ENCODE results near the gene ISCA2. TPM values are rescaled to one million over a fixed set of nuclear protein-coding genes. Genes with fewer than 3 reads are reported as not detected.

ISCA2 gene
- total and polyA plus RNA-seq, 2 donors (not counting 3 experiments of a cell fraction or from before 2014, with no cell fraction given): 22.6 to 25.7 TPM

DNA sequence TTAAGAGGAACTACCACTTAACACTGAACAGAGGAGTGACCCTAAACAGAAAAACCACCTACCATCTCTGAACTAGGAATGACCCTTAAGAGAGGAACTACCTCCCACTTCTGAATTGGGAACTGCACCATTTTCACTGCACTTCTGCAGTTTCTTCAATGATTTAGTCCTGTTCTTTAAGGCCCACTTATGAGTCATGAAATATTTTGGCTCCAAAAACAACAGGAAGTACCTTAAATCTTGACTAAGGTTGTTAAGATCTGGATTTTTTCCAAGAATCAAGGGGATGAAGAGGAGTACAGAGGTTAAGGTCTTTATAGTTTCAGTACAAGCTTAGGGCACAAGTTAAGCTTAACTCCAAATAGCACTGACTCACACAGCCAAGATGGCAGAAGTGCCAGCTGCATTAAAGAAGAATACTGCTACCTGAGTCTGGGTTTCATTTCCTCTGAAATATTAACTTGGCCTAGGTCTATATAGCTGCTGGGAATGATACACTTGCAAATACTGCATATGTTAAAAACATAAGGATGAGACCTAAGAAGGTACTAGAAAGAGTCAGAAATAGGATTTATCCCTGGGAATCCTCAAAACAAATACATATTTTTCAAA lies 4.7 kb upstream of the ISCA2 start:
- Histone ChIP-seq H3K4me2 (ENCODE audit: insufficient read depth, low read length) (peak overlapping the region; percentile 73), H4K20me1 (replicated peaks; ENCODE audit: control insufficient read depth, extremely low read depth, insufficient read depth, low read length) (no peaks in the 10 kb centered on the region), H2AFZ (ENCODE audit: low read depth, low read length) (no peak overlapping the region), H3K4me3 (replicated peaks in 1 of 3; ENCODE audit: insufficient read depth in 1 of 3, low read depth in 1 of 3, low read length in 3 of 3) (no peak overlapping the region), H3K9me3 (replicated peaks; ENCODE audit: control insufficient read depth, insufficient read depth, low read length) (no peaks in the 10 kb centered on the region), H3K9me1 (replicated peaks; ENCODE audit: control insufficient read depth, extremely low read depth, insufficient read depth, low read length) (no peaks in the 10 kb centered on the region), H3K27me3 (ENCODE audit: control insufficient read depth in 2 of 2, insufficient read depth in 2 of 2, low read length in 2 of 2) (no peaks in the 10 kb centered on the region), H3K79me2 (ENCODE audit: control insufficient read depth, insufficient read depth, low read length) (peaks cover 31% of the 10 kb centered on the region), H3K9ac (replicated peaks; ENCODE audit: extremely low read depth, insufficient read depth, low read length) (no peak overlapping the region), H3K27ac (ENCODE audit: insufficient read depth, low read depth, low read length) (peak overlapping the region; percentile 41), H3K4me1 (ENCODE audit: control insufficient read depth, extremely low read depth, insufficient read depth, low read length) (peaks cover 63% of the 10 kb centered on the region), H3K36me3 (ENCODE audit: control insufficient read depth in 2 of 2, extremely low read depth in 1 of 2, insufficient read depth in 2 of 2, low read length in 2 of 2) (peaks cover 4 to 6% of the 10 kb centered on the region in 2 experiments)
- FAIRE-seq (peak; percentile 89), DNase-seq (ENCODE audit: low read depth, low spot score) (peak; percentile 86)
- ChIA-PET POLR2A (no interaction called here), CTCF (interaction anchor here (1.2 kb wide), 1 partner anchor 35 kb away, joined by 3 read pairs; no protein-coding TSS in a partner anchor)
- dilution Hi-C loops (cut with MboI; ENCODE audit: extremely low pct_ligation_motif_present, low sequenced_read_pairs) (no loop called here), intact Hi-C loops (cut with micrococcal nuclease) (no loop called here)
- TF ChIP-seq FOS (IDR thresholded peaks at IDR 0.05; ENCODE audit: borderline replicate concordance, insufficient read depth, low read length) (peak; percentile 87), MYC (IDR thresholded peaks at IDR 0.05; ENCODE audit: low read depth, low read length) (no peak), POLR2AphosphoS5 (IDR thresholded peaks at IDR 0.05; ENCODE audit: insufficient read depth, low read depth, low read length) (peak; percentile 63), GATA2 (IDR thresholded peaks at IDR 0.05; ENCODE audit: insufficient read depth, insufficient read length, low read depth, low read length) (peak; percentile 58), EZH2 (IDR thresholded peaks at IDR 0.05; ENCODE audit: borderline replicate concordance, low read depth, low read length, severe bottlenecking) (no peak), JUN (IDR thresholded peaks at IDR 0.05; ENCODE audit: borderline replicate concordance, insufficient read depth, insufficient read length, low read depth) (peak; percentile 76), POLR2A (IDR thresholded peaks at IDR 0.05; ENCODE audit: low read depth, low read length) (no peak)
- TF ChIP-seq, protein P1, sequence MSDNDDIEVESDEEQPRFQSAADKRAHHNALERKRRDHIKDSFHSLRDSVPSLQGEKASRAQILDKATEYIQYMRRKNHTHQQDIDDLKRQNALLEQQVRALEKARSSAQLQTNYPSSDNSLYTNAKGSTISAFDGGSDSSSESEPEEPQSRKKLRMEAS (IDR thresholded peaks at IDR 0.05; ENCODE audit: insufficient read depth, insufficient read length): no peak
- TF ChIP-seq, protein P2, sequence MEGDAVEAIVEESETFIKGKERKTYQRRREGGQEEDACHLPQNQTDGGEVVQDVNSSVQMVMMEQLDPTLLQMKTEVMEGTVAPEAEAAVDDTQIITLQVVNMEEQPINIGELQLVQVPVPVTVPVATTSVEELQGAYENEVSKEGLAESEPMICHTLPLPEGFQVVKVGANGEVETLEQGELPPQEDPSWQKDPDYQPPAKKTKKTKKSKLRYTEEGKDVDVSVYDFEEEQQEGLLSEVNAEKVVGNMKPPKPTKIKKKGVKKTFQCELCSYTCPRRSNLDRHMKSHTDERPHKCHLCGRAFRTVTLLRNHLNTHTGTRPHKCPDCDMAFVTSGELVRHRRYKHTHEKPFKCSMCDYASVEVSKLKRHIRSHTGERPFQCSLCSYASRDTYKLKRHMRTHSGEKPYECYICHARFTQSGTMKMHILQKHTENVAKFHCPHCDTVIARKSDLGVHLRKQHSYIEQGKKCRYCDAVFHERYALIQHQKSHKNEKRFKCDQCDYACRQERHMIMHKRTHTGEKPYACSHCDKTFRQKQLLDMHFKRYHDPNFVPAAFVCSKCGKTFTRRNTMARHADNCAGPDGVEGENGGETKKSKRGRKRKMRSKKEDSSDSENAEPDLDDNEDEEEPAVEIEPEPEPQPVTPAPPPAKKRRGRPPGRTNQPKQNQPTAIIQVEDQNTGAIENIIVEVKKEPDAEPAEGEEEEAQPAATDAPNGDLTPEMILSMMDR (IDR thresholded peaks at IDR 0.05; ENCODE audit: extremely low read depth in 1 of 2, insufficient read depth in 1 of 2, low read depth in 1 of 2, low read length in 2 of 2): no peak
- BruUV-seq (replicated peaks): no TSS peak
